Activated T-cell treated with anti-CD3 and anti-CD28 coated beads, Interleukin-2, amount 50 U/mL, for 72 hours (primary cell): ENCODE results near the gene DLL3. TPM values are rescaled to one million over a fixed set of nuclear protein-coding genes. Genes with fewer than 3 reads are reported as not detected.

ENCODE experiments used
- ATAC-seq, 2 donors: fragments of 150-1000 bp; cut with Tn5 transposase; replicated peaks in 1 of 2; 2 replicates each; pipeline ENCODE4 v1.10.0; 2021; ENCODE audit warnings: moderate library complexity in 2 of 2, mild to moderate bottlenecking in 1 of 2
- DNase-seq, 2 donors: peaks; one replicate each; pipeline ENCODE4 v3.0.0; 2021 to 2022; ENCODE audit warnings: mixed read lengths in 1 of 2
- H3K27ac Mint-ChIP-seq: one replicate; pipeline ENCODE4 v1.8.0; 2022; ENCODE audit warnings: mild to moderate bottlenecking, moderate library complexity, mixed read lengths
- H3K27me3 Mint-ChIP-seq: one replicate; pipeline ENCODE4 v1.8.0; 2022; ENCODE audit warnings: low read depth, mixed read lengths
- H3K36me3 Mint-ChIP-seq, 2 donors: one replicate each; pipeline ENCODE4 v1.8.0; 2022; ENCODE audit warnings: mixed read lengths in 2 of 2, mild to moderate bottlenecking in 1 of 2; ENCODE audit not compliant: insufficient read depth in 2 of 2
- H3K4me1 Mint-ChIP-seq: one replicate; pipeline ENCODE4 v1.8.0; 2022; ENCODE audit warnings: low read depth, mixed read lengths
- H3K4me3 Mint-ChIP-seq, 2 donors: one replicate each; pipeline ENCODE4 v1.8.0; 2022; ENCODE audit warnings: mild to moderate bottlenecking in 2 of 2, mixed read lengths in 2 of 2, moderate library complexity in 2 of 2
- H3K9me3 Mint-ChIP-seq, 2 donors: one replicate each; pipeline ENCODE4 v1.8.0; 2022; ENCODE audit warnings: mixed read lengths in 2 of 2
- total RNA-seq, 2 donors: library from RNA; stranded (reverse); gene quantifications; one replicate each; pipeline ENCODE4 v1.2.3, GENCODE V29; 2022

Gene DLL3
- total RNA-seq, 2 donors from 2014 or later: 0.72 to 1.1 TPM

DNA sequence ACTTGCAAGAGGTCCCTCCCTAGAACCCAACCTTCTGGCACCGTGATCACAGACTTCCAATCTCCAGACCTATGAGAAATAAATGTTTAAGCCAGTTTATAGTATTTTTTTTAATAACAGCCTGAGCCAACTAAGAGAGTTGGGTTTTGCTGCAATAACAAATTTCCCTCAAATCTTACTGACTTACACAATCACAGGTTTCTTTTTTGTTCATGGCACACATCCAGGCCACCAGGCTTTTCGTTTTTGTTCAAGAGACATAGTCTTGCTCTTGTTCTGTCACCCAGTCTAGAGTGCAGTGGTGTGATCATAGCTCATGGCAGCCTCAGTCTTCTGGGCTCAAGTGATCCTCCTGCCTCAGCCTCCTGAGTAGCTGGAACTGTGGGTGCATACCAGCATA, 14.2 kb downstream of the DLL3 start:
- Mint-ChIP-seq H3K9me3 (no peaks in the 10 kb centered on the region), H3K4me3 (no peak overlapping the region), H3K27ac (peak overlapping the region; percentile 55), H3K36me3 (peaks cover 2 to 3% of the 10 kb centered on the region in 2 donors), H3K27me3 (peaks cover 55% of the 10 kb centered on the region), H3K4me1 (peaks cover 18% of the 10 kb centered on the region)
- no peak for DNase-seq
- no peak for ATAC-seq

DNA sequence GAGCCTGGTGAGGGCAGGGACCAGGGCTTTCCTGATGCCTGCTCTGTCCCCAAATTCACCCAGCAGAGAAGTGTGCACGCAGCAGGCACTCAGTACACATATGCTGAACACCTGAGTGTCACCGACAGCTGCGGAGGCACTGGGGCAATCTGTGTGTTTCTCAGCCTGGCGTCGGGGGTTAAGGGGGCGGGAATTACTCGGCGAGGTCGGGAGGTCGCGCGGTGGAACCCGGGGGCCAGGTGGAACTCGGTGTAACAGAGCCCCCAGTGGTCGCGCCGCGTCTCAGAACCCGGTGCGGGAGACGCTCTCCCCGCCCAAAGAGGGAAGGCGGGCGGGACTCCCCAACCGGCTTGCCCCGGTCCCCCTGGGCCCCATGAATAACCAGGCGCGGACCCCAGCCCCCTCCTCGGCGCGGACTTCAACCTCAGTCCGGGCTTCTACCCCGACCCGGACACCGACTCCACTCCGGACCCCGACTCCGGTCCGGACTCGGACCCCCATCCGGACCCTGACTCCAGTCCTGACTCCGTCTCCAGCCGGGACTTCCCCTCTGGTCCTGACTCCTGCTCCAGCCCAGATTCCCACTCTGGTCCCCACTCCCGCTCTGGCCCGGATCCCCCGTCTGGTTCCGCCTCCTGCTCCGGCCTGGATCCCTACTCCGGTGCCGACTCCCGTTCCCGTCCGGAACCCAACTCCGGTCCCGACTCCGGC, 16.2 kb downstream of the DLL3 start, which contains the start of gene SELENOV:
SELENOV (plus strand) TSS at position 300 of the 711 bp plus-strand sequence; CDS start at position 374, 74 bp downstream.
- no peak within 1 kb of the TSS for H3K27ac Mint-ChIP-seq
- peak within 1 kb of the TSS; percentile 74 to 82 for H3K4me3 Mint-ChIP-seq
- no peaks in the 10 kb centered on the region for H3K9me3 Mint-ChIP-seq
- peaks cover 2 to 3% of the 10 kb centered on the region in 2 donors for H3K36me3 Mint-ChIP-seq
- ATAC-seq (peak; percentile 58 to 60), DNase-seq (peak; percentile 29 to 32)
- H3K4me1 Mint-ChIP-seq: peaks cover 14% of the 10 kb centered on the region
- H3K27me3 Mint-ChIP-seq: peaks cover 46% of the 10 kb centered on the region

DNA sequence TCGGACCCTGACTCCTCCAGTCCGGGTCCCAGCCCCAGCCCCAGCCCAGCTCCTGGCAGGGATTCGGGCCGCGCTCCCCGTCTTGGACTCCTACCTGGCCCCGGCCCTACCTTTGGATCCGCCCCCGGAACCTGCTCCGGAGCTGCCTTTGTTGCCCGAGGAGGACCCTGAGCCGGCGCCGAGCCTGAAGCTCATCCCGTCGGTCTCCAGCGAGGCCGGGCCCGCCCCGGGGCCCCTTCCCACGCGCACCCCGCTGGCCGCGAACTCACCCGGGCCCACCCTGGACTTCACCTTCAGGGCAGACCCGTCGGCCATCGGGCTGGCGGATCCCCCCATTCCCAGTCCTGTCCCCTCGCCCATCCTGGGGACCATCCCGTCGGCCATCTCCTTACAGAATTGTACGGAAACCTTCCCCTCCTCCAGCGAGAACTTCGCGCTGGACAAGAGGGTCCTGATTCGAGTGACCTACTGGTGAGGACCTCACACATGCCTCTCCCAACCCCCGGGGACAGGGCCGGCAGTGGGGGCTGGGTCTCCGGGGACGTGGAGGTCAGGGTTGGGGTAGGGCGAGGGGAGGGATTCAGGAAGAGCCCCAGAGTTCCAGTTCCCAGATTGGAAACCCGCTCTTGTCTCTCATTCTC, 16.9 kb downstream of the DLL3 start:
- H3K4me3 Mint-ChIP-seq: peak overlapping the region; percentile 66 to 82
- peaks cover 0 to 3% of the 10 kb centered on the region in 2 donors for H3K36me3 Mint-ChIP-seq
- no peak overlapping the region for H3K27ac Mint-ChIP-seq
- H3K27me3 Mint-ChIP-seq: peaks cover 46% of the 10 kb centered on the region
- no peaks in the 10 kb centered on the region for H3K9me3 Mint-ChIP-seq
- ATAC-seq (peak in 1 of 2 donors; percentile 43), DNase-seq (peak in 1 of 2 donors; percentile 29)
- H3K4me1 Mint-ChIP-seq: peaks cover 14% of the 10 kb centered on the region

DNA sequence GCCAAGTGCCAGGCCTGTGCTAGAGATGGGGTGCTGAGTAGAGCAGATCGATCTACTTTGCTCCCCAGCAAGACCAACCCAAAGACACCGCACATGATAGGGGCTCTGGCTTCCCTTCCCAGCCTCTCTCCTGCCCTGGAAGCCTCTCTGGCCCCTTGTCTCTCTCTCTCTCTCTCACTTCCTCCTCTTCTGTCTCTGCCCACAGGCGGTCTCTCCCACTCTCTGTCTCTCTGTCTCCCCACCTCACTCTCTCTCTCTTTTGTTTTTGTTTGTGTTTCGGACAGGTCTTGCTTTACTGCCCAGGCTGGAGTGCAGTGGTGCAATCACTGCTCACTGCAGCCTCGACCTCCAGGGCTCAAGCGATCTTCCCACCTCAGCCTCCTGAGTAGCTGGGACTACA, 17.5 kb downstream of the DLL3 start:
- Mint-ChIP-seq H3K4me1 (peaks cover 14% of the 10 kb centered on the region), H3K36me3 (peaks cover 0 to 3% of the 10 kb centered on the region in 2 donors), H3K4me3 (peak overlapping the region; percentile 35 to 82), H3K27me3 (peaks cover 46% of the 10 kb centered on the region), H3K27ac (no peak overlapping the region), H3K9me3 (no peaks in the 10 kb centered on the region)
- DNase-seq (no peak), ATAC-seq (no peak)

DNA sequence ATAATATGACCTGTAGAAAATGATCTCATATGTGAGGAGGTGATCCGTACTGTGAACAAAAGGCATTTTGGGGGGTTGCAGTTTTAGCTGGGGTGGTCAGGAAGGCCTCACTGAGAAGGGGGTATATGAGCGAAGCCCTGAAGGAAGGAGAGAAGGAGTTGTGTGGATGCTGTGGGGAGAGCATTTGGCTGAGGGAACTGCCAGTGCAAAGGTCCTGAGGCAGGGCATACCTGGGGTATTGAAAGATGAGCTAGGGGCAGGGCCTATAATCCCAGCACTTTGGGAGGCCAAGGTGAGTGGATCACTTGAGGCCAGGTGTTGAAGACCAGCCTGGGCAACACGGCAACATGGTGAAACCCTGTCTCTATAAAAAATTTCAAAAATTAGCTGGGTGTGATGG, 18.7 kb downstream of the DLL3 start:
- Mint-ChIP-seq H3K36me3 (peaks cover 0 to 3% of the 10 kb centered on the region in 2 donors), H3K27me3 (peaks cover 46% of the 10 kb centered on the region), H3K4me3 (no peak overlapping the region), H3K9me3 (no peaks in the 10 kb centered on the region), H3K27ac (no peak overlapping the region), H3K4me1 (peaks cover 14% of the 10 kb centered on the region)
- ATAC-seq: no peak
- DNase-seq: no peak

DNA sequence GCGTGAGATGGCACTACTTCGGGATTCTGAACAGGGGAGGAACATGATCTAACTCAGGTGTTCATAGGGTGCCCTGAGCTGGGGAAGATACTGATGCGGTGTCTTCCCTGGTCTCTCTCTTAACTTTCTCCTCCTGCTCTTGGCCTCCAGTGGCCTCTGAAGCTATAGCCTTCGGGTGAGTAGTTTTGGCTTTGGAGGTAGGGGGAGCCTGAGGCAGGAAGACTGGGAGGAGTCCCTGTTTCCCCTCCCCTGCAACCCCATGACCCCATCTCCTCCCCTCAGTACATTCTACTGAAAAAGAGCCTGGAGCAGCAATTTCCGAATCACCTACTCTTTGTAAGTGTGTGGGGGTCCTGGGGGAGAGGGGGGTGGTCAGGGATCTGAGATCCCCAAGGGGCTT, 19.7 kb downstream of the DLL3 start:
- H3K36me3 Mint-ChIP-seq: peaks cover 0 to 3% of the 10 kb centered on the region in 2 donors
- peaks cover 14% of the 10 kb centered on the region for H3K4me1 Mint-ChIP-seq
- ATAC-seq: no peak
- no peaks in the 10 kb centered on the region for H3K9me3 Mint-ChIP-seq
- no peak overlapping the region for H3K27ac Mint-ChIP-seq
- H3K4me3 Mint-ChIP-seq: no peak overlapping the region
- DNase-seq: no peak
- peaks cover 46% of the 10 kb centered on the region for H3K27me3 Mint-ChIP-seq

DNA sequence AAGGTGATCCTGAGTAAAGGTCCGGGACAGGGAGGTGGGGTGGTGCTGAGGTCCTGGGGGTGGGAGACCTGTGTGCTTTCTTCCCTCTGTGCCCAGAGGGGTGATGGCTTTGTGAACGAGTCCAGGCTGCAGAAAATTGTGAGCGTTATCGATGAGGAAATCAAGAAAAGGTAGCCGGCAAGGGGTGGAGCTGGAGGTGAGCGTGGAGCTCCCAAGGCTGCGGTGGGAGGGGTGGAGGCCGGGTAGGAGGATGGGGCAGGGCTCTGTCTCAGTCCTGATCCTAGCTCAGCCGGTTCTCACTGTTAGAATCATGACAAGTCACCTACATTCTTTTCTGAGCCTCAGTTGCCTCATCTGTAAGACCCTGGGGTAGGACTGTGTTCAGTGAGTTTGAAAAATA, 20.2 kb downstream of the DLL3 start:
- ATAC-seq (no peak), DNase-seq (no peak)
- Mint-ChIP-seq H3K4me1 (peaks cover 14% of the 10 kb centered on the region), H3K27me3 (peaks cover 41% of the 10 kb centered on the region), H3K27ac (no peak overlapping the region), H3K9me3 (no peaks in the 10 kb centered on the region), H3K36me3 (peaks cover 0 to 3% of the 10 kb centered on the region in 2 donors), H3K4me3 (no peak overlapping the region)

DNA sequence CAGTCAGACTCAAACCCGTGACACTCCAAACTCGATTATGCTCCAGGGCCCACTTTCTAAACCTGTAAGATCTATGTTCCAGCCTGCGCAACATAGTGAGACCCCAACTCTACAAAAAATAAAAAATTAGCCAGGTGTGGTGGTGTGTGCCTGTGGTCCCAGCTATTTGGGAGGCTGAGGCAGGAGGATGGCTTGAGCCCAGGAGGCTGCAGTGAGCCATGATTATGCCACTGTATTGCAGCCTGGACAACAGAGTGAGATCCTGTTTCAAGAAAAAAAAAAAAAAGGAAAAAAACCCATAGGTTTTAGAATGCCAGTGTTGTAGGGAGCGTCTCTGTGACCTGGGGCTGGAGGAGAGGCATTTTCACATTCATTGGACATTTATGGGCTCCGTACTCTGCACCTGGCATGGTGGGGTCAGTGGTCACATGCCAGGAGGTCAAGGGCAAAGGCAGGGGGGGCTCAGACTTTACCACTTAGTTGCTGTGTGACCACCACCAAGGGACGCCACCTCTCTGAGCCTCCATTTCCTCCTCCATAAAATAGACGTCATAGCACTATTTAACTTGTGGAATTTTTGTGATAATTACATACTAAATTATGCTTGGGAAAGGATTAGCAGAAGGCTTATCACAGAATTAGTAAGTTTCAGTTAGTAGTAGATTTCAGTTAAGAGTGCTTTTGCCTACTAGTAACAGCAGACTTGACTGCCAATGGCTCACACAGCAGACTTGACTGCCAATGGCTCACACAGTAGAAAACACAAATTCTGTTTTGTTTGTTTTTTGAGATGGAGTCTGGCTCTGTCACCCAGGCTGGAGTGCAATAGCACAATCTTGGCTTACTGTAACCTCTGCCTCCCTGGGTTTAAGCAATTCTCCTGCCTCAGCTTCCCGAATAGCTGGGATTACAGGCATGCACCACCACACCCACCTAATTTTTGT, 22.1 kb downstream of the DLL3 start:
- DNase-seq: no peak
- H3K4me1 Mint-ChIP-seq: peaks cover 11% of the 10 kb centered on the region
- no peaks in the 10 kb centered on the region for H3K9me3 Mint-ChIP-seq
- peaks cover 24% of the 10 kb centered on the region for H3K27me3 Mint-ChIP-seq
- H3K4me3 Mint-ChIP-seq: no peak overlapping the region
- no peak for ATAC-seq
- H3K36me3 Mint-ChIP-seq: peaks cover 1 to 3% of the 10 kb centered on the region in 2 donors
- no peak overlapping the region for H3K27ac Mint-ChIP-seq

DNA sequence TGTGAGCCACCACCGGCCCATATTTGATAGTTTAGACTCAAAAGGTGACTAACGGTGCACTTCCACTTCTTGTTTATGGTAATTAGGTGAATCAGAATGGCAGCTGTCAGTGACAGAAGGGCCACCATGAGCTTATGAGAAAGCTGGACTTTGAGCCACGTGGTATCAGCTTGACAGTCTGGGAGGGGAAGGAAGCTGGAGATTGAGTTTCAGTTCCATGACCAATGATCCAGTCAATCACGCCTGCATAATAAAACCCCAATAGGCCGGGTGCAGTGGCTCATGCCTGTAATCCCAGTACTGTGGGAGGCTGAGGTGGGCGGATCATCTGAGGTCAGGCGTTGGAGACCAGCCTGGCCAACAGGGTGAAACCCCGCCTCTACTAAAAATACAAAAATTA, 25.7 kb downstream of the DLL3 start:
- Mint-ChIP-seq H3K4me3 (no peak overlapping the region), H3K9me3 (no peaks in the 10 kb centered on the region), H3K4me1 (peaks cover 10% of the 10 kb centered on the region), H3K27ac (no peak overlapping the region), H3K27me3 (no peaks in the 10 kb centered on the region), H3K36me3 (peaks cover 0 to 8% of the 10 kb centered on the region in 2 donors)
- ATAC-seq (no peak), DNase-seq (no peak)

DNA sequence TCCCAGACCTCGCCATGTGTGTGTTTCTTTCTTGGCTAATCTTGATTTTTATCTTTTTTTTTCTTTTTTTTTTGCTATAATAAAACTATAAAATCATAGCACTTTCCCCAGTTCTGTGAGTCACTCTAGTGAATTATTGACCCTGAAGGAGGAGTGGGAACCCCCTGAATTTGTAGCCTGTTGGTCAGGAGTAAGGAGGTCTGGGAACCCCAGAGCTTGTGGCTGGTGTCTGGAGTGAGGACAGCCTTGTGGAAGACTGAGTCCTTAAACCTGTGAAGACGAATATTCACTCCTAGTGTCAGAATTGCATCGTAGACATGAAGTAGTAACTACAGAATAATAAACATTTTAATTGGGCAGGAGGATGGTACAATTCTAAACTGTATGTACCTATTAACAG, 26.5 kb downstream of the DLL3 start:
- Mint-ChIP-seq H3K4me3 (no peak overlapping the region), H3K27ac (no peak overlapping the region), H3K4me1 (peaks cover 13% of the 10 kb centered on the region), H3K36me3 (peaks cover 0 to 8% of the 10 kb centered on the region in 2 donors), H3K9me3 (no peaks in the 10 kb centered on the region), H3K27me3 (no peaks in the 10 kb centered on the region)
- DNase-seq (no peak), ATAC-seq (no peak)

DNA sequence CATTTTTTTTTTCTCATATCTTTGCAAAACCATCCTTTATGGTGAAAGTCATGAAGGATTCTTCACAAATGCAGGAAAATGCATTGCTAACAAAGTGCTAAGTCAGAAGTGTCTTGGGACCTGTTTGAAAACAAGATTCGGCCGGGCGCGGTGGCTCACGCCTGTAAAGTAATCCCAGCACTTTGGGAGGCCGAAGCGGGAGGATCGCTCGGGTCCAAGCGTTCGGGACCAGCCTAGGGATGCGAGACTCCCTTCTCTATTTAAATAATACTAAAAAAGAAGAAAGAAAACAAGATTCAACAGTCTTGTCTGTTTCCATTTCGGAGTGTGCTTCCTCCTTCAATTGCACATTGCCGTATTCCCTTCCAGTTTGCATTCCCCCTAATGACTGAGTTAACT, 33.1 kb downstream of the DLL3 start:
- DNase-seq (no peak), ATAC-seq (no peak)
- Mint-ChIP-seq H3K4me1 (peaks cover 36% of the 10 kb centered on the region), H3K27me3 (no peaks in the 10 kb centered on the region), H3K4me3 (peak overlapping the region; percentile 91 to 93), H3K36me3 (peaks cover 0 to 6% of the 10 kb centered on the region in 2 donors), H3K27ac (peak overlapping the region; percentile 79), H3K9me3 (no peaks in the 10 kb centered on the region)

DNA sequence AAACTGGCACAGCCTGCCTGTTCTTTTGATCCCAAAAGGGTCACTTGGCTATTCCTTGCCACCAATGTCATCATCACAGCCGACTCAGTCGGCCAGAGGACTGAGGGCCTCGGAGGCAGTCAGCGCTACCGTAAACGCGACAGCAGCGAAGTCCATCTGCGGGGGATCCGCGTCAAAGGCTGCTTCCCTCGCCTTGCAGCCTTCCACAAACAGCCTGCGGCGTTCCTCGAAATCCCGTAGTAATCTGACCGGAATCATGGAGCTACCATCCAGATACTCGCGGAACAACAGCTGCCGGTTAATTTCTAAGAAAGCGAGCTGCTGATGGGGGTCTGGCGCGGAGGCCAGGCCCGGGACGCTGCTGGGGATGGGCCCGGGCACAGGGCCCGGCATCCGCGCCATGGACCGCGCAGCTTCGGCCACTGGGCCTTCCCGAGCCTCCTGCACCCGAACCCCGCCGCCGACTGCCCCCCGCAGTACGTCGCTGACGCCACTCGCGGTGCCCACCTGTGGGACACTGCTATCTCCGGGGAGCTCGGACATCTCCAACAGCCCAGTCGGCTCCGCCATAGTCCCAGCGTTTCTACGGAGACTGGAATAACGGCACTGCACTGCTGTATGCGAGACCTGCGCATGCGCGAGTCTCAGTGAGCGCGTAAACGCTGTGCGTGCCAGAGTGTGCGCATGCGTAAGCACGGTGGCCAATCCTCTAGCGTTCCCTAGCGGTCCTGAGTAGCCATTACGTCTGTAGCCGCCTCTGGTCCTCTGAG, 33.7 kb downstream of the DLL3 start, which contains the start of gene EID2B:
EID2B (minus strand) TSS at position 620 of the 770 bp plus-strand sequence; CDS start at position 570, 50 bp downstream.
- Mint-ChIP-seq H3K4me1 (peaks cover 42% of the 10 kb centered on the region), H3K4me3 (peak within 1 kb of the TSS; percentile 91 to 93), H3K27me3 (no peaks in the 10 kb centered on the region), H3K9me3 (no peaks in the 10 kb centered on the region), H3K27ac (peak within 1 kb of the TSS; percentile 95), H3K36me3 (peaks cover 0 to 6% of the 10 kb centered on the region in 2 donors)
- DNase-seq: peak; percentile 92 to 95
- peak; percentile 85 to 94 for ATAC-seq
